ENCODE data around the gene CAMTA1. TPM values are rescaled to one million over a fixed set of nuclear protein-coding genes. Genes with fewer than 3 reads are reported as not detected.

Gene CAMTA1
- polyA plus RNA-seq, 1 experiment = 23.1 TPM

DNA sequence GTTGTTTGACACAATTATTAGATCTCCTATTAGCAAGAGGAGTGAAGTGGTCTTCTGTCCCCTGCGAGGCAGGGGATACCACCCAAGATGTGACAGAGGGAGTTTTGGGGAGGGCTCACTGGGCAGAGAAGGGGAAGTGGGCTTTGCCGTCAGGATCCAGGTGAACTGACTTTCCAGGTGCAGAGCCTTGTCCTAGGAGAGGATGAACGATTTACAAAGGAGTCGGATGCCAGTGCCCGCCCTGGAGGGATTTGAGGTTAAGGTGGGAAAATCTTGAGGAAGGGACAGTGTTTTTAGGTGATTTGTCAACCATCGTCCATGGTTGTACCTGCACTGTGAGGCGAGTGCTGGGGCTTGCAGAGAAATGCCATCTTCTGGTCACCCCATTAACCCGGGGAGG lies 201.0 kb downstream of the CAMTA1 start:
- TF ChIP-seq, protein P1, sequence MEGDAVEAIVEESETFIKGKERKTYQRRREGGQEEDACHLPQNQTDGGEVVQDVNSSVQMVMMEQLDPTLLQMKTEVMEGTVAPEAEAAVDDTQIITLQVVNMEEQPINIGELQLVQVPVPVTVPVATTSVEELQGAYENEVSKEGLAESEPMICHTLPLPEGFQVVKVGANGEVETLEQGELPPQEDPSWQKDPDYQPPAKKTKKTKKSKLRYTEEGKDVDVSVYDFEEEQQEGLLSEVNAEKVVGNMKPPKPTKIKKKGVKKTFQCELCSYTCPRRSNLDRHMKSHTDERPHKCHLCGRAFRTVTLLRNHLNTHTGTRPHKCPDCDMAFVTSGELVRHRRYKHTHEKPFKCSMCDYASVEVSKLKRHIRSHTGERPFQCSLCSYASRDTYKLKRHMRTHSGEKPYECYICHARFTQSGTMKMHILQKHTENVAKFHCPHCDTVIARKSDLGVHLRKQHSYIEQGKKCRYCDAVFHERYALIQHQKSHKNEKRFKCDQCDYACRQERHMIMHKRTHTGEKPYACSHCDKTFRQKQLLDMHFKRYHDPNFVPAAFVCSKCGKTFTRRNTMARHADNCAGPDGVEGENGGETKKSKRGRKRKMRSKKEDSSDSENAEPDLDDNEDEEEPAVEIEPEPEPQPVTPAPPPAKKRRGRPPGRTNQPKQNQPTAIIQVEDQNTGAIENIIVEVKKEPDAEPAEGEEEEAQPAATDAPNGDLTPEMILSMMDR (IDR thresholded peaks at IDR 0.05; ENCODE audit: insufficient read depth, low read depth, low read length) = no peak
- no peak overlapping the region for H3K4me3 ChIP-seq (ENCODE audit: low read depth, low read length)
- ChIA-PET CTCF (no interaction called here), POLR2A (no interaction called here)
- no peaks in the 10 kb centered on the region for H3K36me3 ChIP-seq (ENCODE audit: control insufficient read depth, insufficient read depth, low read length)
- no peak for DNase-seq (ENCODE audit: low read depth)
- peaks cover 4% of the 10 kb centered on the region; the same call in 1 of the 2 replicates for H3K27me3 ChIP-seq (ENCODE audit: control insufficient read depth, insufficient read depth, low read length)

- TF ChIP-seq, protein P1 (IDR thresholded peaks at IDR 0.05; ENCODE audit: insufficient read depth, low read depth, low read length) = no peak
- Histone ChIP-seq H3K27me3 (ENCODE audit: control insufficient read depth, insufficient read depth, low read length) (0 out of 2 replicates have a peak, but pooled peaks cover 4% of the 10 kb centered on the region), H3K36me3 (ENCODE audit: control insufficient read depth, insufficient read depth, low read length) (no peaks in the 10 kb centered on the region), H3K4me3 (ENCODE audit: low read depth, low read length) (no peak overlapping the region)
- ChIA-PET POLR2A (no interaction called here), CTCF (no interaction called here)
- no peak for DNase-seq (ENCODE audit: low read depth)
Measured at GRCh38 chr1:6987940-6988339, 202.7 kb downstream of the CAMTA1 start.

DNA sequence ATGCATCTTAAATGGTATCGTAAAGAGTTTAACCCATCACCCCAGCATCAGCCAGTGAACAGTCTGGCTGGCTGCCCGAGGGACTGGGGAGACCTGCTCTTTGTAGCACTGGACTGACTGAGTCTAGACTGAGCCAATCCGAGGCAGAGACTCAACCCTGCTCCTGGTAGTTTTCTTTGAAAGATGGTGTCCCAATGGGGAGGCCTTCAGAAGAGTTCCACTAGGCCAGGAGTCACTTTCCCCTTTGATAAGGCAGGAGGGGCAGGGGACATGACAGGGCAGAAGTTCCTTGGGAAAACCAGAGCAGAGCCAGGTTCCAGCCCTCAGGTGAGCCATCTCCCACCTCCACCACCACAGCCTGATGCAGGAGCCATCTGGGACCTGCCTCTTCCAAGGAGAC lies 203.5 kb downstream of the CAMTA1 start:
- POLR2A ChIA-PET = no interaction called here
- H3K36me3 ChIP-seq (ENCODE audit: control insufficient read depth, insufficient read depth, low read length) = no peaks in the 10 kb centered on the region
- CTCF ChIA-PET = no interaction called here
- H3K4me3 ChIP-seq (ENCODE audit: low read depth, low read length) = no peak overlapping the region
- 0 out of 2 replicates have a peak, but pooled peaks cover 4% of the 10 kb centered on the region for H3K27me3 ChIP-seq (ENCODE audit: control insufficient read depth, insufficient read depth, low read length)
- DNase-seq (ENCODE audit: low read depth) = no peak
- TF ChIP-seq, protein P1 (IDR thresholded peaks at IDR 0.05; ENCODE audit: insufficient read depth, low read depth, low read length) = no peak

DNA sequence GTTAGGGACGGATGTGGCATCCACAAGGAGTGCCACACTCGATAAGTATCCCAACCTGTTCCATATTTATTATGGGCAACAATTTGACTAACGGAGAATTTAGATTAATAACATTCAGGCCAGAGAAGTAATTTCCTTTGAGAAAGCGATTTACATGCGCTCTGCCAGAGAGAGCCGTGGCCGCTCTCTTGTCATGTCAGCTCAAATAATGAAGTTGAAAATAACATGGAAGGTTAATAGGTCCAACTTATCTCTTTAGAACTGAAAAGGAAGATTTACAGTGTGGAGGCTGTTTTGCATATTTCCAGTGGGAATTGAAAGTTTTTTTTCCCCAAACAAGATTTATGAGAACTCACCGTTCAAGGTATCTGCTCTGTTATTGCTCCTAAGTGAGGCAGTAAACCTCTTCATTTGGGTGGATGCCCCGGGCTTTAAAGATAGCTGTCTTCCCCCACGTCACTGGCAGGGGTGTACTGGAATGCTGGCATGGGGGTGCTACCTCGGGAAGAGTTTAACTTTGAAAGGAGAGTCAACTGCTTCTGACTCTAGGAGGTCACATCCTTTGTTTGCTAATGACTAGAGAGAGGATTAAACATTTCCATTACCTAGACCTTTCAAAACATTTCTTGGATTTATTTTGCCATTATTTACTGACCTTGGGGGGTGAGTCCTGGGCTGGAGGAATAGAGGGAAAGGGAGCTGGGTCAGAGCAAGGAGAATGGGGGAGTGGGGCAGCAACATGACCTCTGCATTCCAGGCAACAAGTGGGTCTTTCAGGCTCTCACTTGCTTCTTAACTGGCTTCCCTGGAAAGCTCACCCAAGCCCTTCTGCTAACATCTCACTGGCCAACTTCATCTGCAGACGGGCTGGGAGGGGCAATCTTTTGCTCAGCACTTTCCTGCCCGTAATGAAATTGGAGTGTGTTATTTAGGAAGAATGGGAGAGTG lies 204.2 kb downstream of the CAMTA1 start:
- 0 out of 2 replicates have a peak, but pooled peaks cover 4% of the 10 kb centered on the region for H3K27me3 ChIP-seq (ENCODE audit: control insufficient read depth, insufficient read depth, low read length)
- ChIA-PET CTCF (interaction anchor here (0.8 to 1.2 kb wide), 2 partner anchors 10 to 33 kb away, joined by 3 read pairs; no protein-coding TSS in a partner anchor), POLR2A (no interaction called here)
- TF ChIP-seq, protein P1 (IDR thresholded peaks at IDR 0.05; ENCODE audit: insufficient read depth, low read depth, low read length) = no peak
- H3K36me3 ChIP-seq (ENCODE audit: control insufficient read depth, insufficient read depth, low read length) = no peaks in the 10 kb centered on the region
- H3K4me3 ChIP-seq (ENCODE audit: low read depth, low read length) = no peak overlapping the region
- no peak for DNase-seq (ENCODE audit: low read depth)

GRCh38 chr1:6991266-6991665 lies 206.0 kb downstream of the CAMTA1 start:
- DNase-seq (ENCODE audit: low read depth) = no peak
- POLR2A ChIA-PET = no interaction called here
- H3K4me3 ChIP-seq (ENCODE audit: low read depth, low read length) = no peak overlapping the region
- TF ChIP-seq, protein P1 (IDR thresholded peaks at IDR 0.05; ENCODE audit: insufficient read depth, low read depth, low read length) = no peak
- H3K27me3 ChIP-seq (ENCODE audit: control insufficient read depth, insufficient read depth, low read length) = peaks cover 5% of the 10 kb centered on the region
- no peaks in the 10 kb centered on the region for H3K36me3 ChIP-seq (ENCODE audit: control insufficient read depth, insufficient read depth, low read length)
- CTCF ChIA-PET = interaction anchor here (0.6 to 1.0 kb wide), 3 partner anchors 20 to 50 kb away, joined by 3 to 5 read pairs (median 3); no protein-coding TSS in a partner anchor
